Activated CD4-positive, alpha-beta T cell treated with anti-CD3 and anti-CD28 coated beads, Interleukin-2, amount 50 U/mL, for 24 hours (primary cell): ENCODE measurements around the gene NUSAP1.
"Not testable (repeated sequence)": the region's sequence is repeated elsewhere in the genome, so short reads cannot be mapped to it uniquely, and the experiment has no call there.

Source experiments
- DNase-seq, 2 donors: peaks; one replicate each; pipeline ENCODE4 v3.0.0-alpha.2; 2020; ENCODE audit warnings: low read depth in 1 of 2, low spot score in 1 of 2

The NUSAP1 gene

GRCh38 chr15:41333026-41333562 is 413 bp downstream of the NUSAP1 start:
- DNase-seq, result no peak

DNA sequence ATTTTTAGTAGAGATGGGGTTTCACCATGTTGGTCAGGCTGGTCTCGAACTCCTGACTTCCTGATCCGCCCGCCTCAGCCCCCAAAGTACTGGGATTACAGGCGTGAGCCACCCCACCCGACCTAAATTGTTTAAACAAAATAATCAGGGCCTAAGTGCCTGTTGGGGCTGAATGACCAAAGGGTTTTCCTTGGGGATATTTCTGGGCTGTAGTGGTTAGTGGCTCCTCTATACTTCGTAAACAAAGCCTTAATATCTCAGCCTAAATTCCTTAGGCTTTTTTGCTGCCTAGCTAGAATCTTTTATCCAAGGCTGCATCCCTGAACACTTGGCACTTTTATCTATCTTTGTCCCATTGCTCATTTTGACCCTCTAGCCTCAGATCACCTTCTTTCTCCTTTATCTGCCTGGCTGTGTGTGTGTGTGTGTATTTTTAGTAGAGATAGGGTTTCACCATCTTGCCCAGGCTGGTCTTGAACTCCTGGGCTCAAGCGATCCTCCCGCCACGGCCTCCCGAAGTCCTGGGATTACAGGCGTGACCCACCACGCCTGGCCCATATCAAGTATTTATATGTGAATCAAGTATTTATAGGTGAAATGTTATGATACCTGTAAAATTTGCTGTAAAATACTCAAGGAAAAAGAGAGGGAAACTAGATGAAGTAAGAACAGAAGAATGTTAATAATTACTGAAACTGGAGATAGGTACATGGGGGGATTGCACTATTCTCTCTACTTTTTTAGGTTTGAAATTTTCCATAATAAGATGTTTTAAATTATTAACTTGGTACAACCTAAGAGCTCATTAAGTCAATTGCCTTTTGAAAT is 1.8 kb downstream of the NUSAP1 start:
- DNase-seq, result no peak

GRCh38 chr15:41336549-41336948 is 3.9 kb downstream of the NUSAP1 start:
- no peak for DNase-seq

DNA sequence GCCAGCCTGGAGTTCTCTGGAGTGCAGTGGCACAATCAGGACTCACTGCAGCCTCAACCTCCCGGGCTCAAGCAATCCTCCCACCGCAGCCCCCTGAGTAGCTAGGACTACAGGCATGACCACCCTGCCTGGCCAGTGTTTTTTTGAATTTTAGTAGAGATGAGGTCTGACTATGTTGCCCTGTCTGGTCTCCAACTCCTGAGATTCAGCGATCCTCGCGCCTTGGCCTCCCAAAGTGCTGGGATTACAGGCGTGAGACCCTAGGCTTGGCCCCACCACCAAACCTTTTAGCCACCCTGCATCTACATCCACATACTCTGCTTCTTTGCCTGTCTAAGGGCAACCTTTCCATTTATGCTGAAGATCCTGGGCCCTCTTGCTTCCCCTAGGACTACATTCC is 4.4 kb downstream of the NUSAP1 start:
- DNase-seq, result no peak

DNA sequence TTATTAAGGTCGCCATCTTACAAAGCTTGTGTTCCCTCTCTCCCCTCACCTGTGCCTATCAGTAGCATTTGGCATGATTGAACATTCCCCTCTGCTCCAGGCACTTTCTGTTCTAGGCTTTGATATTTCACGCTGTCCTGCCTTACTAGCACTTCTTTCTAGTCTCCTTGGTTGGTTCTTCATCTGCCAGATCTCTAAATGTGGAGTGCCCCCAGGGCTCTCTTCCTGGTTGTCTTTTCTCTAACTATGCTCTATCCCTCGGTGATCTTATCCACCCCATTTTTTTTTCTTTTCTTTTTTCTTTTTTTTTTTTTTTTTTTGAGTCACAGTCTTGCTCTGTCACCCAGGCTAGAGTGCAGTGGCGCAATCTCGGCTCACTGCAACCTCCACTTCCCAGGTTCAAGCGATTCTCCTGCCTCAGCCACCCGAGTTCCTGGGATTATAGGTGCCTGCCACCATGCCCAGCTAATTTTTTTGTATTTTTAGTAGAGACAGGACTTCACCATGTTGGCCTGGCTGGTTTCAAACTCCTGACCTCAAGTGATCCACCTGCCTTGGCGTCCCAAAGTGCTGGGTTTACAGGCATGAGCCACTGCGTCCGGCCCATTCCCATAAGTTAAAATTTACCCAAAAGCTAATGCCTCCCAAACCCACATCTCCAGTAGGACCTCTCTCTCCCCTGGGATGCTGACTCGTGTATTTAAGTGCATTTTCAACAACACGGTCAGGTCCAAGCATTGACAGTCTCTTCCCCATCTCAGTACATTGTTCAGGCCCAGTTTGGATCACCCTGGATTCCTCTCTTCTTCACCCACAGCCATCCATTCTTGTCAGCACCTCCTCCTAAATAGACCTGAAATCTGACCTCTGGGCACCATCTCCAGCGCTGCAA is 5.2 kb downstream of the NUSAP1 start:
- no peak for DNase-seq

DNA sequence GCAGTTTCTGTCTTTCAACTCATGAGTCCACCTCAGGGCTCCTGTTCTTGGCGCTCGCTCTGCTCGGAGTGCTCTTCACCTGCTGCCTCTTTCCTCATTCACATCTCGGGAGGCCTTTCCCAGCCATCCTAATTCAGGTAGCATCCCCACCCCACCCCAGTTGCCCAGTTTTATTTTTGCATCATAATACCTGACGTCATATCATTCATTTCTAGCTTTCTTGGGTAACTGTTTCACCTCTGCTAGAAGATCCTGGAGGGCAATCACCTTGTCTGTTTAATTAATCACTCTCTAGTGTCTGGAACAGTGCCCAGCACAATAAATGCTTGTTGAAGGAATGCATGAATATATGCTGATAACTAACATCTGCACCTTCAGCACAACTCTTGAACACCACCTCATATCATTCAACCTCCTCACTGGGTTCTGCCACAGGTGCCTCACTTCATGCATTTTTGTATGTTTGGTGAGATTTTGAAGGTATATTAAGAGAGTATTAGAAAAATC is 7.6 kb downstream of the NUSAP1 start:
- DNase-seq, result no peak

GRCh38 chr15:41341519-41341918 is 8.8 kb downstream of the NUSAP1 start:
- DNase-seq, result no peak

DNA sequence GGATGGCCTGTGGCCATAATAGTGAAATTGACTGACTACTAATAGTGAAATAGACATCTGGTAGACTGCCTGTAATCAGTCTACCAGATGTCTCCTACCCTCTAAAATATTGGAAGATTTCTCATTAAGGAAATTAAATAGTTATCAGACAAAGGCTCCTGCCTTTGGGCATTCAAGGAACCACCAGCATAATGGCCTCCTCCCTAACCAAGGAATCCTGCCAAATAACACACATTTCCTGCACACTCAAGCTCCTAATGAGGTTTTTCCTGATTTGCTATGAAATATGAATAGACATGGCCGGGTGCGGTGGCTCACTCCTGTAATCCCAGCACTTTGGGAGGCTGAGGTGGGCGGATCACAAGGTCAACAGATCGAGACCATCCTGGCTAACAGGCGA is 14.6 kb downstream of the NUSAP1 start:
- no peak for DNase-seq

DNA sequence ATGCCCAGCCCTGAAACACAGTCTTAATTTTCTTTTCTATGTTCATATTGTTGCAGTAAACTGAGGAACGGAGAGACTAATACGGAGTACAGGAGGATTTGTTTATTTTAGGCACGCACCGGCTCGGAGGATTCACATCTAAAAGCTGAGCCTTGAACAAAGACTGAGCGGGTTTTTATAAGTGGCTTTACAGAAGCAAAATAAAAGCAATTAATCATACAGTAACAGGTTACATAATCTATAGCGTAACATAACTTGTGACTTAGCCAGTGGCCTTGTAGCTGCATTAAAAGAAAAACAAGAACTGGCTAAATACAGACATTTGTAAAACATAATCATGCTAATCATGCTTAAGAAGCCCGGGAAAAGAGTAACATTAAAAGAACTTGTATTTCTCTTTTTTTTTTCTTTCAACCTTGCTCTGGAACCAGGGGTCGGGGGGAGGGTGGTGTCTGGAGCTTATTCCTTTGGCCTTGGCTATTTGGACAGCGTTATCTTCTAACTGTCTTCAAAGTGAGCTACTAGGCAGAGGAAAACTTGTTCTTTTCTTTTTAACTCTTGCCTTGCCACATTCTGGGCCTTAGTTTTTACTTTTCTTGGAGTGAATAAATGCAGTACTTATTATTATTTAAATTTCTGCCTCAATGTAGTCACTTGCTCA is 17.5 kb downstream of the NUSAP1 start:
- no peak for DNase-seq

GRCh38 chr15:41354371-41354770 is 21.7 kb downstream of the NUSAP1 start:
- no peak for DNase-seq

- no peak for DNase-seq
Observed at GRCh38 chr15:41367418-41367817, 34.7 kb downstream of the NUSAP1 start.

GRCh38 chr15:41377978-41378377 is 45.3 kb downstream of the NUSAP1 start:
- no peak for DNase-seq

DNA sequence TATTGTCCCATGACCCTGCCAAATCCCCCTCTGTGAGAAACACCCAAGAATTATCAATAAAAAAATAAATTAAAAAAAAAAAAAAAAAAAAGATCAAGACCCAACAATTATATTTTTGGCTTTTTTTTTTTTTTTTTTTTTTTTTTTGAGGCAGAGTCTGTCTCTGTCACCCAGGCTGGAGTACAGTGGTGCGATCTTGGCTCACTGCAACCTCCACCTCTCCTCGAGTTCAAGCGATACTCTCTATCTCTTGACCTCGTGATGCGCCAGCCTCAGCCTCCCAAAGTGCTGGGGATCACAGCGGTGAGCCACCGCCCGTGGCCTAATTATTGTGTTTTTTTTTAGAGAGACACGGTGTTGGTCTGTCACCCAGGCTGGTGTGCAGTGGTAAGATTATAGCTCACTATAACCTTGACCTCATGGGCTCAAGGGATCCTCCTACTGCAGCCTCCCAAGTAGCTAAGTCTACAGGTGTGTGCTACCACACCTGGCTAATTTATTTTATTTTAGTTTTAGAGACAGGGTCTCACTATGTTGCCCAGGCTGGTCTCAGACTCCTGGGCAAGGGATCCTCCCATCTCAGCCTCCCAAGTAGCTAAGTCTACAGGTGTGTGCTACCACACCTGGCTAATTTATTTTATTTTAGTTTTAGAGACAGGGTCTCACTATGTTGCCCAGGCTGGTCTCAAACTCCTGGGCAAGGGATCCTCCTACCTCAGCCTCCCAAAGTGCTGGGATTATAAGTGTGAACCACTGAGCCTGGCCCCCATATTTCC is 51.5 kb downstream of the NUSAP1 start:
- not testable (repeated sequence) for DNase-seq

GRCh38 chr15:41387646-41388045 is 55.0 kb downstream of the NUSAP1 start:
- no peak for DNase-seq

DNA sequence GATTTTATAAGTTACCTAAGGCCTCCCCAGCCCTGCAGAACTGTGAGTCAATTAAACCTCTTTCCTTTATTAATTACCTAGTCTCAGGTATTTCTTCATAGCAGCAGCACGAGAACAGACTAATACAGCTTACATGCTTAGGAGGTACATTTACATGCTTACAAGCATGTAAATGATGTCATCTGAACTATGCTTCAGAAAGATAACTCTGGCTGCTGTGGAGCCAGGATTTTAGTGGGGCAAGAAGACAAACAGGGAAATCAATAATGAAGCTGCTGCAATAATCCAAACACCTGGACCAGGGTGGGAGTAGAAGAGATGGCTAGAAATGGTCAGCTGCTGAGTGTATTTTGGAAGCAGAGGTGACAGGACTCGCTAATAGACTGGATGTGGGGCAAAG is 60.0 kb downstream of the NUSAP1 start:
- no peak for DNase-seq

DNA sequence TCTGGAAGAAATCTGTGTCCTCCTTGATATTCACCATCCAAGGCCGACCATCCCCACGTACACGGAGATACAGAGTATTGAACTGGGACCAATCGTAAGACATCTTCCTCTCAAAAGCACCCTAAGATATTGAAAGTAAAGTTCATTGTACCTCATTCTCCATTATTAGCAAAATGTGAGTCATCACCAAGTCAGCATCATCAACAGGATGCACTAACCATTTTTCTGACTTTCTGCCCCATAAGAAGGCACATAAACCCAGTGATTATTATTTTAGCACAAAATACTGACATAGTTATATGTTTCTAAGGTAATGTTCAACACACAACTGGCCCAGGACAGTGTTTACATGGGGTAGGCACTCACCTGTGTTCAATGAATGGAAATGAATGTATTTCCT is 62.2 kb downstream of the NUSAP1 start:
- no peak for DNase-seq

DNA sequence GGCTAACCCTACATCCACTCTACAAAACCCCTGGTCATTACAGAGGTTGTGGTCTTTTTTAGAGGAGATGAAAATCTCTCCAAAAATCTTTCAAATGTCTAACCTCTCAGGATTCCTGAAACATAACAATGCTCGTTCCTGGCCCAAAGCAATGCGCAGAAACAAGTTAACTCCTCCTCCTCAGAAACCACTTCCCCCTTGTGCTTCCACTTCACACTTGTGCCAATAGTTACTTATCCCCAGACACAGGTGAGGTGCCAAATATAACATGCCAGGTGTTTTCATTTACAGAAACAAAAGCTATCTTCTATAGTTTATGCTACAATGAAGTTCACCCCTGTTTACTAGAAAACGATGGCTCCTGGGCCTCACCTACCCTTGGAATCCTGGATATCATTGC is 63.4 kb downstream of the NUSAP1 start:
- no peak for DNase-seq

DNA sequence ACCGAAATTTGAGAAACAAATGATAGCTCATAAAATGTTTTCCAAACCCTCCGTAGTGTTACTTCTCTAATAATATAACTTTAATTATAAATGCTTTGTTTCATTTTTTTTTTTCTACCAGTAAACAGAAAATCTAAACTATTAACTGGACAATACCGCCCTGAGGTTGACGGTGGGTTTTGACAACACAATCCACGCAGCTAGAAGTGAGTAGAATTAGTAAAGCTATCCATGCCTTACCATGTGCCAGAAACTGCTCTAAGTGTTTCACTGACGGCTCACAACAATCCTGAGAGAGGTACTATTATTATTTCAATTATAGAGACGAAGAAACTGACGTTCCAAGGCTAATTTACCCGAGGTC is 69.2 kb downstream of the NUSAP1 start:
- DNase-seq, result no peak

- DNase-seq, result no peak
Observed at GRCh38 chr15:41407341-41407740, 74.7 kb downstream of the NUSAP1 start.

DNA sequence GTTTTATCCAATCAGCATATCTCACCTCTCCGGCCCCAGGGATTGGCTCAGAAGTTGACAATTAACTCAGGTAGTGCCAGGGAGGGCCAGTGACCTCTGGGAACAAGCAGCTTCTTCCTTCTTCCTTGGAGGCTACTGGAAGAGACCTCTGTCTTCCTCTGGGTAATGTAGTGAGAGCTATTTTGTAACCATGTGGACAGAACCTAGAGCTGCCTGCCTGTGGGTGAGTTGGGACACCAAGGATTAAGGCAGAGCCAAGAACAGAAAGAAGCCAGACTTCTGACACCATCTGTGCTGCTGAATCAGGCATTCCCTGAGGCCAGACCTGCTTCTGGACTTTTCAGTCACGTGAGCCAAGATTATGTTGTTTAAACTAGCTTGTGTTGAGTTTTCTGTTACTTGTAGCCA is 75.6 kb downstream of the NUSAP1 start:
- no peak for DNase-seq

GRCh38 chr15:41411031-41411430 is 78.3 kb downstream of the NUSAP1 start:
- DNase-seq, result no peak
